Ascending aorta (tissue), 2 donors: ENCODE data around the gene LTBP1. TPM values are rescaled to one million over a fixed set of nuclear protein-coding genes. Genes with fewer than 3 reads are reported as not detected.

ENCODE experiments used
- DNase-seq, 2 donors: peaks; one replicate each; pipeline ENCODE4 v3.0.0-alpha.2; 2019; ENCODE audit warnings: low spot score in 2 of 2
- H3K27ac ChIP-seq, 2 donors: fragments of 200-600 bp; sonication (generic); one replicate each; pipeline ENCODE4 v1.5.1; 2016 to 2017; ENCODE audit warnings: mild to moderate bottlenecking in 1 of 2
- H3K27me3 ChIP-seq: fragments of 200-600 bp; sonication (generic); one replicate; pipeline ENCODE4 v1.5.1; 2017
- H3K36me3 ChIP-seq, 2 donors: fragments of 200-600 bp; sonication (generic); one replicate each; pipeline ENCODE4 v1.5.1; 2016
- H3K4me1 ChIP-seq, 2 donors: fragments of 200-600 bp; sonication (generic); one replicate each; pipeline ENCODE4 v1.5.1; 2016 to 2017; ENCODE audit warnings: mild to moderate bottlenecking in 1 of 2
- H3K4me3 ChIP-seq, 2 donors: fragments of 200-600 bp; sonication (generic); one replicate each; pipeline ENCODE4 v1.5.1; 2016 to 2017; ENCODE audit warnings: mild to moderate bottlenecking in 1 of 2
- H3K9me3 ChIP-seq, 2 donors: fragments of 200-600 bp; sonication (generic); one replicate each; pipeline ENCODE4 v1.5.1; 2016
- CTCF ChIP-seq, 3 experiments: fragments of 200-600 bp in 2 of 3; fragments of 450-650 bp in 1 of 3; sonication (generic) in 2 of 3; IDR thresholded peaks; one replicate each; pipeline ENCODE4 v1.5.1; 2016 to 2019; ENCODE audit warnings: antibody characterized with exemption in 3 of 3, mild to moderate bottlenecking in 1 of 3, moderate library complexity in 1 of 3
- intact Hi-C: fragments of 100-400 bp; cut with DNase I; formaldehyde crosslinking; loops from one replicate; pipeline ENCODE4 v1.15.1; 2023
- total RNA-seq: library from RNA; depleted of rRNA; stranded (reverse); fragments of >200 nt; gene quantifications from one replicate; pipeline ENCODE4 v1.1.0, GENCODE V29; 2016

LTBP1 gene
- total RNA-seq, 1 donor from 2014 or later = 295 TPM

DNA sequence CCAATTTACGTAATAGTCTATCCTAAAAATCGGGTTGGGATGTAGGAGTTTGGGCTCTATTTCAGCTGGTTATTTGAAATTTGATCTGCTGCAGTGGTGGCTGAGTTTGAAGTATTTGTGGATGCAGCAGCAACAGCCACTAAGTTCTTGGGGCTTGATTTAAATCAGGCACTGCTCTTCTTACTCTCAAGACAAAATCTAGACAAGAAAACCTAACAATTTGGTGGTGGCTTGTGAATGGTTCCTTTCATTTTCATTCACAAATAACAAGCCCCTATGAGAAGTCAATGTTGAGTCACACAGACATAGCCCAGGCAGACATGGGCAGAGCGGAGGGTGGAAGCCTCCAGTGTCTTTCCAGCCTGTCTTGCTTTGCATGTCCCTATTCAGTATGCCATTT lies 199.3 kb downstream of the LTBP1 start:
- peak overlapping the region in 1 of 2 donors; percentile 40 for H3K4me3 ChIP-seq
- H3K36me3 ChIP-seq = peaks cover 5 to 14% of the 10 kb centered on the region in 2 donors
- intact Hi-C loops = loop anchor here (5.0 kb wide), 1 partner anchor 66 kb away; no protein-coding TSS in a partner anchor
- no peaks in the 10 kb centered on the region for H3K9me3 ChIP-seq
- no peak for DNase-seq
- TF ChIP-seq CTCF (IDR thresholded peaks at IDR 0.05) = no peak
- peak overlapping the region; percentile 83 to 86 for H3K27ac ChIP-seq
- H3K27me3 ChIP-seq = no peaks in the 10 kb centered on the region
- peaks cover 6 to 62% of the 10 kb centered on the region in 2 donors for H3K4me1 ChIP-seq

- Histone ChIP-seq H3K4me1 (peaks cover 6 to 47% of the 10 kb centered on the region in 2 donors), H3K4me3 (no peak overlapping the region), H3K9me3 (no peaks in the 10 kb centered on the region), H3K27me3 (no peaks in the 10 kb centered on the region), H3K36me3 (peaks cover 1 to 3% of the 10 kb centered on the region in 2 donors), H3K27ac (peak overlapping the region; percentile 20 to 66)
- intact Hi-C loops = no loop called here
- no peak for DNase-seq
- TF ChIP-seq CTCF (IDR thresholded peaks at IDR 0.05) = no peak
Observed at GRCh38 chr2:33153008-33153407, 206.3 kb downstream of the LTBP1 start.

- no peak for DNase-seq
- H3K4me3 ChIP-seq = peak overlapping the region in 1 of 2 donors; percentile 14
- intact Hi-C loops = no loop called here
- no peaks in the 10 kb centered on the region for H3K9me3 ChIP-seq
- H3K36me3 ChIP-seq = peaks cover 0 to 5% of the 10 kb centered on the region in 2 donors
- peak overlapping the region; percentile 69 to 70 for H3K27ac ChIP-seq
- H3K4me1 ChIP-seq = peaks cover 6 to 54% of the 10 kb centered on the region in 2 donors
- TF ChIP-seq CTCF (IDR thresholded peaks at IDR 0.05) = no peak
- no peaks in the 10 kb centered on the region for H3K27me3 ChIP-seq
Observed at GRCh38 chr2:33158482-33159003, 211.8 kb downstream of the LTBP1 start.

- no peak for TF ChIP-seq CTCF (IDR thresholded peaks at IDR 0.05)
- H3K9me3 ChIP-seq = no peaks in the 10 kb centered on the region
- peak overlapping the region; percentile 49 to 52 for H3K27ac ChIP-seq
- H3K27me3 ChIP-seq = no peaks in the 10 kb centered on the region
- DNase-seq = peak in 1 of 2 donors; percentile 70
- H3K36me3 ChIP-seq = peaks cover 0 to 5% of the 10 kb centered on the region in 2 donors
- intact Hi-C loops = no loop called here
- peaks cover 6 to 50% of the 10 kb centered on the region in 2 donors for H3K4me1 ChIP-seq
- no peak overlapping the region for H3K4me3 ChIP-seq
Observed at GRCh38 chr2:33160191-33160590, 213.4 kb downstream of the LTBP1 start.

GRCh38 chr2:33166287-33166881 lies 219.6 kb downstream of the LTBP1 start:
- TF ChIP-seq CTCF (IDR thresholded peaks at IDR 0.05) = no peak
- H3K36me3 ChIP-seq = peaks cover 0 to 5% of the 10 kb centered on the region in 2 donors
- intact Hi-C loops = no loop called here
- H3K27ac ChIP-seq = peak overlapping the region; percentile 56 to 64
- no peaks in the 10 kb centered on the region for H3K9me3 ChIP-seq
- no peaks in the 10 kb centered on the region for H3K27me3 ChIP-seq
- peaks cover 22 to 47% of the 10 kb centered on the region in 2 donors for H3K4me1 ChIP-seq
- H3K4me3 ChIP-seq = no peak overlapping the region
- no peak for DNase-seq
